ENCODE data around the gene PTGES2.

- TF ChIP-seq GATA2 (IDR thresholded peaks at IDR 0.05; ENCODE audit: low read depth, low read length) = no peak
- no peak for TF ChIP-seq GATA3 (IDR thresholded peaks at IDR 0.05; ENCODE audit: low read depth, low read length)
Measured at GRCh38 chr9:128091144-128091543, 36.4 kb downstream of the PTGES2 start.

Measured in SH-SY5Y (cell line).